Astrocyte of the spinal cord (primary cell): ENCODE results near the gene ZNF629.

Experiments used
- DNase-seq: peaks from one replicate; pipeline ENCODE4 v3.0.0; 2011; ENCODE audit warnings: low read depth, low spot score
- H3K4me3 ChIP-seq: 2 replicates; pipeline ENCODE4 v1.5.1; 2011; ENCODE audit warnings: low read depth, mild to moderate bottlenecking, low read length, moderate library complexity
- CTCF ChIP-seq: IDR thresholded peaks from 2 replicates; pipeline ENCODE4 v1.5.1; 2012; ENCODE audit warnings: low read depth, mild to moderate bottlenecking, low read length, inconsistent platforms
- in situ Hi-C: cut with HindIII; loops from 2 replicates; pipeline ENCODE4 v1.10.0; 2017; ENCODE audit warnings: low sequenced_read_pairs

The ZNF629 gene

GRCh38 chr16:30767767-30768465 is 19.1 kb downstream of the ZNF629 start:
- no peak for TF ChIP-seq CTCF
- in situ Hi-C loops, result no loop called here
- no peak for DNase-seq
- H3K4me3 ChIP-seq, result no peak overlapping the region

GRCh38 chr16:30766933-30767284 is 20.1 kb downstream of the ZNF629 start:
- no peak overlapping the region for H3K4me3 ChIP-seq
- in situ Hi-C loops, result no loop called here
- DNase-seq, result no peak
- no peak for TF ChIP-seq CTCF

- TF ChIP-seq CTCF, result no peak
- no peak overlapping the region for H3K4me3 ChIP-seq
- DNase-seq, result no peak
- in situ Hi-C loops, result no loop called here
Observed at GRCh38 chr16:30766206-30766932, 20.6 kb downstream of the ZNF629 start.

- DNase-seq, result no peak
- no peak overlapping the region for H3K4me3 ChIP-seq
- in situ Hi-C loops, result no loop called here
- no peak for TF ChIP-seq CTCF
Observed at GRCh38 chr16:30764816-30765465, 22.1 kb downstream of the ZNF629 start.

- no peak for TF ChIP-seq CTCF
- no peak for DNase-seq
- H3K4me3 ChIP-seq, result no peak overlapping the region
- in situ Hi-C loops, result no loop called here
Observed at GRCh38 chr16:30764086-30764485, 22.9 kb downstream of the ZNF629 start.

- in situ Hi-C loops, result no loop called here
Observed at GRCh38 chr16:30762991-30763725, 23.8 kb downstream of the ZNF629 start.

More at GRCh38 chr16:30762991-30763725, 23.8 kb downstream of the ZNF629 start:
- DNase-seq, result no peak
- no peak for TF ChIP-seq CTCF
- peak overlapping the region; percentile 95 for H3K4me3 ChIP-seq
